ENCODE measurements around the gene CUEDC1.
"Not testable (repeated sequence)": the region's sequence is repeated elsewhere in the genome, so short reads cannot be mapped to it uniquely, and the experiment has no call there.

Gene CUEDC1

GRCh38 chr17:57859601-57860413 lies 95.4 kb downstream of the CUEDC1 start:
- no peak for DNase-seq (ENCODE audit: low read depth)

- no peak for DNase-seq (ENCODE audit: low read depth)
These were observed 96.4 kb downstream of the CUEDC1 start for GRCh38 chr17:57858838-57859237.

GRCh38 chr17:57856792-57857620 lies 98.2 kb downstream of the CUEDC1 start:
- no peak for DNase-seq (ENCODE audit: low read depth)

- DNase-seq (ENCODE audit: low read depth), result no peak
These were observed 99.7 kb downstream of the CUEDC1 start for GRCh38 chr17:57855391-57856035.

GRCh38 chr17:57853695-57854094 lies 101.5 kb downstream of the CUEDC1 start:
- no peak for DNase-seq (ENCODE audit: low read depth)

GRCh38 chr17:57852955-57853328 lies 102.3 kb downstream of the CUEDC1 start:
- no peak for DNase-seq (ENCODE audit: low read depth)

- no peak for DNase-seq (ENCODE audit: low read depth)
These were observed 102.9 kb downstream of the CUEDC1 start for GRCh38 chr17:57852092-57852954.

GRCh38 chr17:57849874-57850754 lies 105.1 kb downstream of the CUEDC1 start, which contains the start of gene MRPS23:
Gene MRPS23, minus strand, starts transcription at chr17:57850044. Its CDS starts 34 bp downstream, at chr17:57850010.
- DNase-seq (ENCODE audit: low read depth), result peak; percentile 90

- DNase-seq (ENCODE audit: low read depth), result no peak
These were observed 105.9 kb downstream of the CUEDC1 start for GRCh38 chr17:57849163-57849873.

- not testable (repeated sequence) for DNase-seq (ENCODE audit: low read depth)
These were observed 108.9 kb downstream of the CUEDC1 start for GRCh38 chr17:57846056-57846945.

GRCh38 chr17:57842280-57842679 lies 112.9 kb downstream of the CUEDC1 start:
- no peak for DNase-seq (ENCODE audit: low read depth)

- no peak for DNase-seq (ENCODE audit: low read depth)
These were observed 115.7 kb downstream of the CUEDC1 start for GRCh38 chr17:57839571-57839923.

GRCh38 chr17:57838857-57839570 lies 116.2 kb downstream of the CUEDC1 start:
- DNase-seq (ENCODE audit: low read depth), result no peak

GRCh38 chr17:57838453-57838852 lies 116.8 kb downstream of the CUEDC1 start:
- DNase-seq (ENCODE audit: low read depth), result no peak

GRCh38 chr17:57835333-57835900 lies 119.8 kb downstream of the CUEDC1 start:
- no peak for DNase-seq (ENCODE audit: low read depth)

GRCh38 chr17:57834146-57834741 lies 121.0 kb downstream of the CUEDC1 start:
- DNase-seq (ENCODE audit: low read depth), result no peak

- DNase-seq (ENCODE audit: low read depth), result peak; percentile 14
These were observed 121.9 kb downstream of the CUEDC1 start for GRCh38 chr17:57833179-57833939.

Measured in stimulated activated CD8-positive, alpha-beta memory T cell treated with anti-CD3 and anti-CD28 coated beads, Interleukin-12 subunit alpha, Interleukin-12 subunit beta, amount 100 ng/mL, for 4 hours (primary cell).